ENCODE data around the gene AKAP13.

- TF ChIP-seq, protein P1, sequence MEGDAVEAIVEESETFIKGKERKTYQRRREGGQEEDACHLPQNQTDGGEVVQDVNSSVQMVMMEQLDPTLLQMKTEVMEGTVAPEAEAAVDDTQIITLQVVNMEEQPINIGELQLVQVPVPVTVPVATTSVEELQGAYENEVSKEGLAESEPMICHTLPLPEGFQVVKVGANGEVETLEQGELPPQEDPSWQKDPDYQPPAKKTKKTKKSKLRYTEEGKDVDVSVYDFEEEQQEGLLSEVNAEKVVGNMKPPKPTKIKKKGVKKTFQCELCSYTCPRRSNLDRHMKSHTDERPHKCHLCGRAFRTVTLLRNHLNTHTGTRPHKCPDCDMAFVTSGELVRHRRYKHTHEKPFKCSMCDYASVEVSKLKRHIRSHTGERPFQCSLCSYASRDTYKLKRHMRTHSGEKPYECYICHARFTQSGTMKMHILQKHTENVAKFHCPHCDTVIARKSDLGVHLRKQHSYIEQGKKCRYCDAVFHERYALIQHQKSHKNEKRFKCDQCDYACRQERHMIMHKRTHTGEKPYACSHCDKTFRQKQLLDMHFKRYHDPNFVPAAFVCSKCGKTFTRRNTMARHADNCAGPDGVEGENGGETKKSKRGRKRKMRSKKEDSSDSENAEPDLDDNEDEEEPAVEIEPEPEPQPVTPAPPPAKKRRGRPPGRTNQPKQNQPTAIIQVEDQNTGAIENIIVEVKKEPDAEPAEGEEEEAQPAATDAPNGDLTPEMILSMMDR (IDR thresholded peaks at IDR 0.05): no peak
- no peak for TF ChIP-seq POLR2A (IDR thresholded peaks at IDR 0.05)
These were observed 14.4 kb upstream of the AKAP13 start for GRCh38 chr15:85365980-85366379.

All from esophagus squamous epithelium (tissue), 4 donors.